Measurements from ENCODE around the gene ZP1. TPM values are rescaled to one million over a fixed set of nuclear protein-coding genes. Genes with fewer than 3 reads are reported as not detected.
A peak's percentile ranks its signal among the peaks of the same experiment; 100 is the strongest.
"Not testable (repeated sequence)": the region's sequence is repeated elsewhere in the genome, so short reads cannot be mapped to it uniquely, and the experiment has no call there.

Gene ZP1
- total RNA-seq (2014; rRNA removed; shearing (Covaris generic)) = 1.5 and 2.1 TPM in 2 replicates

GRCh38 chr11:60866911-60867870 lies at the start of gene ZP1:
Gene ZP1 (plus strand): TSS chr11:60867542. CDS start chr11:60867562, 20 bp downstream.
- no peak for DNase-seq (ENCODE audit: low spot score)

GRCh38 chr11:60818057-60818456 lies 49.3 kb upstream of the ZP1 start:
- DNase-seq (ENCODE audit: low spot score) = no peak

- no peak for DNase-seq (ENCODE audit: low spot score)
Measured at GRCh38 chr11:60821827-60822599, 45.3 kb upstream of the ZP1 start.

DNA sequence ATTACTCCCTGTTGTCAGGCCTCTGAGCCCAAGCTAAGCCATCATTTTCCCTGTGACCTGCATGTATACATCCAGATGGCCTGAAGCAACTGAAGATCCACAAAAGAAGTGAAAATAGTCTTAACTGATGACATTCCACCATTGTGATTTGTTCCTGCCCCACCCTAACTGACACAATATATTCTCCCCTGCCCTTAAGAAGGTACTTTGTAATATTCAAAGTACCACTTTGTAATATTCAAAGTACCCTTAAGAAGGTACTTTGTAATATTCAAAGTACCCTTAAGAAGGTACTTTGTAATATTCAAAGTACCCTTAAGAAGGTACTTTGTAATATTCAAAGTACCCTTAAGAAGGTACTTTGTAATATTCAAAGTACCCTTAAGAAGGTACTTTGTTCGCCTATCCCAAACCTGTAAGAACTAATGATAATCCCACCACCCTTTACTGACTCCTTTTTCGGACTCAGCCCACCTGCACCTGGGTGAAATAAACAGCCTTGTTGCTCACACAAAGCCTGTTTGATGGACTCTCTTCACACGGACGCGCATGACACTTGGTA lies 43.5 kb upstream of the ZP1 start:
- DNase-seq (ENCODE audit: low spot score) = not testable (repeated sequence)

DNA sequence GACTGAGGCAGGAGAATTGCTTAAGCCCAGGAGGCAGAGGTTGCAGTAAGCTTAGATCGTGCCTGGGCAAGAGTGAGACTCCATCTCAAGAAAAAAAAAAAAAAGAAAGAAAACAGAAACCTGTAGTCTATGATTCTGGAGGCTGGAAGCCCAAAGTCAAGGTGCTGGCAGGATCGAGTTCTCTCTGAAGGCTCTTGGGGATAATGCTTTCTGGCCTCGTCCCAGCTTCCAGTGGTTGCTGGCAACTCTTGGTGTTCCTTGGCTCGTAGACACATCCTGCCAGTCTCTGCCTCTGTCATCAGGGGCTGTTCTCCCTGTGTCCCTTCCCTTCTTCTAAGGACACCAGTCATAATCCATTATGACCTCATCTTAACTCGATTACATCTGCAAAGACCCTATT lies 42.2 kb upstream of the ZP1 start:
- DNase-seq (ENCODE audit: low spot score) = no peak

DNA sequence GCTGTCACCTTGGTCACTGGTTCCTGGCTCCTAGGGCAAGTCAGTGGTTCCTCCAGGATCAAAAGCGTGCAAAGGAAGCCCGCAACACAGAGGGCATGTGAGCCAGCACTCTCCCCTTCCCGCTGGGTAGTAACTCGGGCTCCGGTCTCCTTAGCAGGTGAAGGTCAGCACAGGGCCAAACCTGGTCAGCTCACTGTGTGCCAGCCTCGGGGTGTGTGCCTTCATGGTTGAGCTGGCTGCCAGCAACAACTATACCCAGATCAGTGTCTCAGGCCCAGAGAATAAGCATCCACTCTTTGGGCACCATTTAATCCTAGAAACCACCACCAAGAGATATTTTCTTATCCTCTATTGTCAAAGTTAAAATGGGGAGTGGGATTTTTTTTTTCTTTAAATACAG lies 41.6 kb upstream of the ZP1 start:
- no peak for DNase-seq (ENCODE audit: low spot score)

DNA sequence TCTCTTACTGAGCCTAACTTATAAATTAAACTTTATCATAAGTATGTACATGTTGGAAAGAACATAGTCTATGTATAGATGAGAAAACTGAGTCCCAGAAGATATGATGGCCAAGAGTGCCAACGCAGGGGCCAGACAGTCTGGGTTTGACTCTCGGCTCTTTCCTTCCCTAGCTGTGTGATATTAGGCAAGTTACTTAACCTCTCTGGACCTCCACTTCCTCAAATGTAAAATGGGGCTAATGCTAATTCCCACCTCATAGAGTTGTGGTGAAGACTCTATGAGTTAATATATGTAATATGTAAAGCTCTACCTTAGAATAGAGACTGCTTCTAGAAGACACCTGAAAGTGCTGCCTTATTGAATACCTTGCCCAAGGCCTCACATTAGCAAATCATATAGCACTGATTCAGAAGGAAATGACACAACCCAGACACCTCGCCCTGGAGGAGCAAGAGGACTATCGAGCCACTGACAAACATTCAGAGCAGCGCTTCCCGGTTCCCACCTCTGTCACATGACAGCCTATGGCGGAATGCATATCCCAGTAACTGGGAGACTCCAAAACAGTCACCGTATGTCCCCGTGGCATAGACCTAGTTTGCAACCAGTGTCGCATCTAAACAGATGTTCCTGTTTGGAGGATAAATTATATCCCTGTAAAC lies 36.7 kb upstream of the ZP1 start:
- DNase-seq (ENCODE audit: low spot score) = no peak

- peak; percentile 77 for DNase-seq (ENCODE audit: low spot score)
Measured at GRCh38 chr11:60831143-60831500, 36.2 kb upstream of the ZP1 start.

DNA sequence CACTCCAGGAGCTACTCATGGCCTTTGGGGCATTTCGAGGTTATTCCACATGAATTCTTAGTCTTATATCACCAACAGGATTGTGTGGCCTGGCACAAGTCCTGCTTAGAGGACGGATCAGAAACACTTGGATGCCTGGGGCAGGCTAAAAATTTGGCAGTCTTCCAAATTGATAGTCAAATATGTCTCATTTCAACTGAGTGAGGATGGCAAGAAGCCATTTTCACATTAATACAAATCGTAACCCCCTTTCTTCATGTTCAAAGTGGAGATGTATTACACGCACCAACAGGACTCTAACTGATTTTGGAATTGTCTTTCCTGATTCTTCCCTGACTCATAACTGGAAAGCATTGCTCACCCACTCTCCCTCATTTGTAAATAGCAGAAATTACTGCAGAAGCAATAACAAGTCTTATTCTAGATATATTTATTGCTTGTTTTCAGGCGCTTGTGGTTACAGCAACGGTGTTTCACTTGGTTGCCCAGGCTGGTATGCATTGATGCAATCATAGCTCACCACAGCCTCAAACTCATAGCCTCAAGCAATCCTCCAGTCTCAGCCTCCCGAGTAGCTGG lies 35.8 kb upstream of the ZP1 start:
- peak; percentile 76 for DNase-seq (ENCODE audit: low spot score)

DNA sequence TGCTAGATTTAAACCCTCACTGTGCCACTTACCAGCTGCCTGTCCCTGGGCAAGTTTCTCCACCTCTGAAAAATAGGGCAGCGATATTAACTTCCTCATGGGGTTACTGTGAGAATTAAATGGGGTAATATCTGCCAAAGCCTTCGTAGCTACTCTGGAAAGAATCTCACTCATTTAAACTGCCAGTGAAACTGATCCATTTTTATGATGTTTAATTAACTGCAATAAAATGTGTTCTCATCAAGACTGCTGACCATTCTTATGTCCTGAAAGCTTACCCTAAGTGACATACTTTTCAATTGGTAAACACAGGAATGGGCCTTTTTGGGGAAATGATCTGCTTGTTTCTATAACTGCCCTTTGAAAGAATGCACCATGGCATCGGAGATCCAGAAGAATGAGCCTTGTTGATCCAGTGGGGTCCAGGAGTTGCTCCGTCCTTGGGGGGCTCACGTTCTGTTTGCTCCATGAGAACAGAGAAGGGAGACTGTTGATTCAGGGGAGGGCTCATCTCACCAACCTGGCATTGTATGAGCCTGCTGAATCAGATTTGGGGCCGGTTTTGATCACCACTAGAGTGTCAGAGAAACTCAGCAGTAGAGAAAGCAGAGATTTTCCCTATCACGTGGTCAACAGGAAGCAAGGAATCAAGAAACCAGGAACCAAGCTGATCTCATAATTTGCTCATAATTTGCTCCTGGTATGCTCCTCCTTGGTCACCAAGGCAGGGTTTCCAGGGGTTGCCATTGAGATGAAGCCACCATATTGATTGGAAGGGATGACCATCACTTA lies 32.4 kb upstream of the ZP1 start:
- DNase-seq (ENCODE audit: low spot score) = no peak

GRCh38 chr11:60835534-60835846 lies 31.9 kb upstream of the ZP1 start:
- no peak for DNase-seq (ENCODE audit: low spot score)

DNA sequence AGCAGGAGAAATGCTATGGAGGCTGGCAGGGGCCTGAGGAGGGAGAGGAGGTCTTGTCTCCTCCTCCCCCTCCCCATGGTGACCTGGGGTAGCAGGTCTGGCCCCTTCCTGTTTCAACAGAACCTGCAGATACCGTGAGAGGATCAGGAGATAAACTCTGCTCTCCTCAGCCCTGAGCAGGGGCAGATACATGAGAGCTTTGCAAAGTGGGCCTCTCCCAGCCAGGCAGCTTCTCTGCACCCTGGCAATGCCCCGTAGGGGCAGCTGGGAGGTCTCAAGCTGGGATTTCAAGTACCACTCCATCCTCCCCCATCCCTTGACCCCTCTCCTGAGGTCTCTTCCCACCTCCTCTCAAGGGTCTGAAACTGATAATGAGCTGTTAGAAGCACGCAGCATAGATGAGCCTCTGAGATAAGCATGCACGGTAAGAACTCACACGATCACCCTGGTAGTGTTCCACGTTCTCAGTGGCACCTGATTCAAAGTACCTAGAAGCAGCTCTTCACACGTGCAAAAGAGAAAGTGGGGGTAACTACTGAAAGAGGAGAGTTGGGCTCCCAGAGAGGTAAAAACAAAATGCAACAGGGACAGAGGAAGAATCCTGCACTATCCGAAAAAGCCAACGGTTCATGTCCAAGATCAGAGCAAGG lies 30.4 kb upstream of the ZP1 start:
- DNase-seq (ENCODE audit: low spot score) = no peak

GRCh38 chr11:60838132-60838531 lies 29.2 kb upstream of the ZP1 start:
- DNase-seq (ENCODE audit: low spot score) = no peak

GRCh38 chr11:60840470-60841430 lies 26.6 kb upstream of the ZP1 start:
- DNase-seq (ENCODE audit: low spot score) = peak; percentile 86

GRCh38 chr11:60841797-60842667 lies 25.3 kb upstream of the ZP1 start, which contains the start of gene CCDC86:
Gene CCDC86 (plus strand): TSS chr11:60842113. CDS start chr11:60842125, 12 bp downstream.
- peak; percentile 92 for DNase-seq (ENCODE audit: low spot score)

- no peak for DNase-seq (ENCODE audit: low spot score)
Measured at GRCh38 chr11:60842668-60843600, 24.4 kb upstream of the ZP1 start.
